Epithelial cell of proximal tubule (primary cell): ENCODE data around the gene SEMA4C. TPM values are rescaled to one million over a fixed set of nuclear protein-coding genes. Genes with fewer than 3 reads are reported as not detected.

Source experiments
- DNase-seq: peaks from one replicate; pipeline ENCODE4 v3.0.0-alpha.2; 2011; ENCODE audit warnings: low read depth
- H3K4me3 ChIP-seq: 2 replicates; pipeline ENCODE4 v1.5.1; 2011; ENCODE audit warnings: low read depth, mild to moderate bottlenecking, low read length
- total RNA-seq: library from RNA; depleted of rRNA; stranded (reverse); fragments of >200 nt; gene quantifications from 2 replicates; pipeline ENCODE4 v1.2.3, GENCODE V29; 2015
- TF ChIP-seq, protein P1 (sequence below): conservative IDR thresholded peaks from 2 replicates; pipeline ENCODE4 v1.5.1; 2012; ENCODE audit warnings: low read depth, mild to moderate bottlenecking, low read length

The SEMA4C gene
- total RNA-seq, 1 donor from 2014 or later = 35.3 TPM

DNA sequence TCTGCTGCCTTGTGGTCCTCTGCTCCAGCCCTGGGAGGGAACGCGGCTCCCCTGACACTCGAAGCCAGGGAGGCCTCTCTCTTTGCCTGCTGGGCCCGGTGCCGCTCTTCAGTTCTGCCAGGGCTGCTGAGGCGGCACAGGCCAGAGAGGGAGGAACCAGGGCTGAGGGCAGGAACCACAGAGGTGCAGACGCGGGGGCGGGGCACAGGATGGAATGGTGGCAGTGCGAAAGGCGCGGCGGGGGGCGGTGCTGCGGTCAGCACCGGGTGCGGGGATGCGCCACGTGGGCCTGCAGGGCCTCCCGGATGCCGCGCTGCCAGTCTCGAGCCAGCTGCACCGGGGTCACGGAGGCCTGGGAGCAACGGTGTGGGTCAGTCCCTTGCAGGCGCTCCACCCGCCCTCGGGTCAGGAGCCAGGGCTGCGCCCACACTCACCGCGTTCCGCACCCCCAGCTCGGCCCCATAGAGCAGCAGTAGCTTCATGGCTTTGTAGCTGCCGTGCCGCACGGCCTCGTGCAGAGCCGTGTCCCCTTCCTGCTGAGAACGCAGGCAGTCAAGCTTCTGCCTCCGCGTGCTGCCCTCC, 30.5 kb downstream of the SEMA4C start:
- no peak overlapping the region for H3K4me3 ChIP-seq
- TF ChIP-seq, protein P1, sequence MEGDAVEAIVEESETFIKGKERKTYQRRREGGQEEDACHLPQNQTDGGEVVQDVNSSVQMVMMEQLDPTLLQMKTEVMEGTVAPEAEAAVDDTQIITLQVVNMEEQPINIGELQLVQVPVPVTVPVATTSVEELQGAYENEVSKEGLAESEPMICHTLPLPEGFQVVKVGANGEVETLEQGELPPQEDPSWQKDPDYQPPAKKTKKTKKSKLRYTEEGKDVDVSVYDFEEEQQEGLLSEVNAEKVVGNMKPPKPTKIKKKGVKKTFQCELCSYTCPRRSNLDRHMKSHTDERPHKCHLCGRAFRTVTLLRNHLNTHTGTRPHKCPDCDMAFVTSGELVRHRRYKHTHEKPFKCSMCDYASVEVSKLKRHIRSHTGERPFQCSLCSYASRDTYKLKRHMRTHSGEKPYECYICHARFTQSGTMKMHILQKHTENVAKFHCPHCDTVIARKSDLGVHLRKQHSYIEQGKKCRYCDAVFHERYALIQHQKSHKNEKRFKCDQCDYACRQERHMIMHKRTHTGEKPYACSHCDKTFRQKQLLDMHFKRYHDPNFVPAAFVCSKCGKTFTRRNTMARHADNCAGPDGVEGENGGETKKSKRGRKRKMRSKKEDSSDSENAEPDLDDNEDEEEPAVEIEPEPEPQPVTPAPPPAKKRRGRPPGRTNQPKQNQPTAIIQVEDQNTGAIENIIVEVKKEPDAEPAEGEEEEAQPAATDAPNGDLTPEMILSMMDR = no peak
- no peak for DNase-seq

DNA sequence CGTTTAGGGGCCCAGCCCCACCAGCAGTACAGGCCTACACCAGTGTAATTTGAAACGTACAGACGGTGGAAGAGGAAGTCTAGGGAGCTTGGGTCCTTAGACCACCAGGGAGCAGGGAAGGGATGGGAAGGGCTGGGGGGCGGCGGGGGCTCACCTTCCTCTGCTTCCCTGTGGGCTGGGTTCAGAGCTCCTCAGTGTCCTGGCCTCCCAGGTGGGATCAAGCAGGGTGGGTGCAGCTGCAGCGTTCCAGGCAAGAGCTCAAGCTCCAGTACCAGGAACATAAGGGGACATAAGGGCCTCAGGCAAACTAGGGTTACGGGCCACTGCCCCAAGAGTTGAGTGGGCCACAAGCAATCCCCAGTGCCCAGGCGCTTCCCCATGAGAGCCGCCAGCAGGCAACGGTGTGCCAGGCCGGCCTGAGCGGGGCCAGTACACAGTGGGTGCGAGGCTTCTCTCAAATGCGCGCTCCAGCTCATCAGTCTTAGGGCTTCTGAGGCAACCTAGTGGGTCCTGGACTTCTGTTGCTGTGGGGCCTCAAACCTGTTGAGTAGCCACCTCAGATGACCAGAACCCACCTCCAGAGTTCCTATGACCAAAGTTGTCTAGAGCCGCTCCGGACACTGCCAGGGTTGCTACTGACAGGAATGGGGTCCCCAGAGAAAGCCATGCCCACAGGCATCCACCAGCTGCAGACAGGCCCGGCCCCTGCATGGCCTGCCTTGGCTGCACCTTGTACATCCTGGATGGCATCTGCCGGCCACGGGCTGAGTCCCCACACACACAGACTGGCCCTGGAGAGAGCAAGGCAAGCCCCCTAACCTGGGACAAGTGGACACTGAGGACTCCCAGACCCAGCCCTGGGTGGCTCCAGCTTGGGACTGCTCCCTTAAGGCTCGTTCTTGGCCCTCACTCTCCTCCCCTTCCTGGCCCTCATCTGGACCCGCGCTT, 31.3 kb downstream of the SEMA4C start:
- no peak overlapping the region for H3K4me3 ChIP-seq
- TF ChIP-seq, protein P1 = no peak
- DNase-seq = no peak

DNA sequence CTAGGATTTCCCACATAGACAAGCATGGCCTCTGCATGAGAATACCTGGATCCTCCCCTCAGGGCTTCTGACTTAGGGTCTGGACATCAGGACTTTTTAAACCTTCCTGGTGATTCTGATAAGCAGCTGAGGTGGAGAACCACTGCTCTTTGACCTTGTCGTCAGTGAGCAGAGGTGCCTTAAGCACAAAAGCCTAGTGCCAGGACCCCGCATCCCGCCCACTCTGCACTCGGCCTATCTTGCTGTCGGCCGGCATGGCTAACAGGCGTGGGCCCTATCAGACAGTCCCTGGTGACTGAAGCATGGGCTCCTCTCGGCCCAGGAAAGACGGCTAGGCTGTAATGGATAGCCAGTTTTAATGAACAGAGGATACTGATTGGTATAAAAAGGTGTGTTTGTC, 32.3 kb downstream of the SEMA4C start:
- H3K4me3 ChIP-seq = no peak overlapping the region
- TF ChIP-seq, protein P1 = no peak
- DNase-seq = no peak

DNA sequence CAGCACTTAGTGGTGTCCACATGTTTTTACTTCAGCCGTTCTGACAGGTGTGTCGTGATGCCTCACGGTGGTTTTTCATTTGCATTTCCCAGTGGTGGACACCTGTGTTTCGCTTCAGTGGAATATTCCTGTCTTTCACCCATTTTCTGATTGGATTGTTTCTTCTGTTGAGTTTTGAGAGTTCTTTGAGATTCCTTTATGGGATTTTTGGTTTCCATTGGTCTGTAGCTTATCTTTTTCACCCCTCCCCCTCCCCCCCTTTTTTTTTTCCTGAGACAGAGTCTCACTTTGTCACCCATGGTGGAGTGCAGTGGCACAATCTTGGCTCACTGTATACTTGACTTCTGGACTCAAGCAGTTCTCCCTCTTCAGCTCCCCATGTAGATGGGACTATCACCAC, 34.0 kb downstream of the SEMA4C start:
- H3K4me3 ChIP-seq = no peak overlapping the region
- TF ChIP-seq, protein P1 = no peak
- no peak for DNase-seq

DNA sequence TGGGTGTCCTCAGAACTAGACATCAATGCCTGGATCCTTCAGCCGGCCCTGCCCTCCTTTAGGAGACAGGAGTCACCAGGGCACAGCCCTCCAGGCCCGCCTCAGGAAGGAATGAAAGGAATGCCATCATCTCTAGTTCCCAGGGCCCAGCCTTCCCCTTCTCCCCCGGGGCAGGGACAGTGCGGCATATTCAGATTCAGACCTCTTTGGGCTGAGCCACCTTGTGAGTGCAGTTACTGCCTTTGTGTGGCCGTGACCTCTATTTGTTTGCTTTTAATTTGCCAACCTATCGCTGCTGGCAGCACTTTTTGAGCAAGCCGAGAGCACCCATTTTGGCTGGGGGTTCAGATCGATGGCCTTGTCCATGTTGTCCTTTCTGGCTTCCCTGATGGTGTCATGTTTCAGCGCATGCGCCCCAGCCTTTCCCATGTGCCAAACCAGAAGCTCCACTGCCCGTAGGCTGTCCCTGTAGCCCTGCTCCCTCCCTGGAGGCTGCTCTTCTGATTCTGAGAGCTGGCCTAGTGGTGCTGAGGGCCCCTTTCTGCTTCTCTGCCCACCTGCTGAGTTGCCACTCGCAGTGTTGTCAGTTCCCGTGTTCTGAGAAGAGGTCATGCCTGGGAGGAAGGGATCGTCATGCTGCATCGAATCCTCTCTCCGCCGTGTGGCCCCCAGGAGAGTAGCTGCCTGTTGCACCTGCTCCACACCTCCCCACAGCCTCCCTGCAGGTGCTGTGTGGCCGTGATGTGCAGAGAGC, 36.9 kb downstream of the SEMA4C start:
- no peak for DNase-seq
- TF ChIP-seq, protein P1 = no peak
- H3K4me3 ChIP-seq = no peak overlapping the region

DNA sequence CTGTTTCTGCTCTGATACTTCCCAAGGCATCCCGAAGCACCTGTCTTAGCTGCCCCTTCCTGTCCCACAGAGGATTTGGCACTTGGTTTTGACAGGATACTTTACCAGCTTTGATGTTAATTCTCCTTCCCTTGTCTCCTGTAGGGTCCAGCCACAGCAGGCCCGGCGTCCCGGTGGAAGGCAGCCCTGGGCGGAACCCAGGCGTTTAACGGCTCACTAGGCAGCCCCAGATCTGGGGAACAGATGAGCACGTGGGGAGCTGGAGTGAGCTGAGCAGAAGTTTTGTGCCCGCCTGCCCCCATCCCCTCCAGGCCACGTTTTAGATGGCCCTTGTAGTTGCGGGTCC, 37.5 kb downstream of the SEMA4C start:
- no peak overlapping the region for H3K4me3 ChIP-seq
- no peak for DNase-seq
- TF ChIP-seq, protein P1 = no peak
